Measurements from ENCODE around the gene CIDEA.

DNA sequence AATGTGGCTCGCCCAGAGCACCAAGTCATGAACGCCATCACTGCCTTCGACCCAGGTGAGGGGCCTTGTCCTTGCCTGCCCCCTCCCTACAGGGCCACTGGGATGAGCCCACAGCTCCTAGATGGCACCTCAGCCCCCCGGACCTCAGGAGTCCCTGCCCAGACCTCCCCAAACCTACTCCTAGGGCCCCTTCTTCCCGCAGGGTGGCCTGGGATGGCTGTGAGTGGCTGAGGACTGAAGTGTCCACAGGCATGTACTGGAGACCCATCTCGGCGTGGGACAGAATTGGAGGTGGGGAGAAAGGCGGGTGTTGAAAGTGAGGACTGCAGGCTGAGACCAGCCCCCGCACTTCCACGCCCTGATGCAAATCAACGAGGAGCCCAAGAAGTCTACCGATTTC, 51.0 kb downstream of the CIDEA start:
- TF ChIP-seq, protein P1, sequence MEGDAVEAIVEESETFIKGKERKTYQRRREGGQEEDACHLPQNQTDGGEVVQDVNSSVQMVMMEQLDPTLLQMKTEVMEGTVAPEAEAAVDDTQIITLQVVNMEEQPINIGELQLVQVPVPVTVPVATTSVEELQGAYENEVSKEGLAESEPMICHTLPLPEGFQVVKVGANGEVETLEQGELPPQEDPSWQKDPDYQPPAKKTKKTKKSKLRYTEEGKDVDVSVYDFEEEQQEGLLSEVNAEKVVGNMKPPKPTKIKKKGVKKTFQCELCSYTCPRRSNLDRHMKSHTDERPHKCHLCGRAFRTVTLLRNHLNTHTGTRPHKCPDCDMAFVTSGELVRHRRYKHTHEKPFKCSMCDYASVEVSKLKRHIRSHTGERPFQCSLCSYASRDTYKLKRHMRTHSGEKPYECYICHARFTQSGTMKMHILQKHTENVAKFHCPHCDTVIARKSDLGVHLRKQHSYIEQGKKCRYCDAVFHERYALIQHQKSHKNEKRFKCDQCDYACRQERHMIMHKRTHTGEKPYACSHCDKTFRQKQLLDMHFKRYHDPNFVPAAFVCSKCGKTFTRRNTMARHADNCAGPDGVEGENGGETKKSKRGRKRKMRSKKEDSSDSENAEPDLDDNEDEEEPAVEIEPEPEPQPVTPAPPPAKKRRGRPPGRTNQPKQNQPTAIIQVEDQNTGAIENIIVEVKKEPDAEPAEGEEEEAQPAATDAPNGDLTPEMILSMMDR (IDR thresholded peaks at IDR 0.05) = no peak
- TF ChIP-seq POLR2A (IDR thresholded peaks at IDR 0.05) = no peak

All from breast epithelium (tissue), 3 donors.